ENCODE measurements around the gene SPRR4. TPM values are rescaled to one million over a fixed set of nuclear protein-coding genes. Genes with fewer than 3 reads are reported as not detected.

The SPRR4 gene
- total and polyA plus RNA-seq, 5 donors from 2014 or later = not detected

DNA sequence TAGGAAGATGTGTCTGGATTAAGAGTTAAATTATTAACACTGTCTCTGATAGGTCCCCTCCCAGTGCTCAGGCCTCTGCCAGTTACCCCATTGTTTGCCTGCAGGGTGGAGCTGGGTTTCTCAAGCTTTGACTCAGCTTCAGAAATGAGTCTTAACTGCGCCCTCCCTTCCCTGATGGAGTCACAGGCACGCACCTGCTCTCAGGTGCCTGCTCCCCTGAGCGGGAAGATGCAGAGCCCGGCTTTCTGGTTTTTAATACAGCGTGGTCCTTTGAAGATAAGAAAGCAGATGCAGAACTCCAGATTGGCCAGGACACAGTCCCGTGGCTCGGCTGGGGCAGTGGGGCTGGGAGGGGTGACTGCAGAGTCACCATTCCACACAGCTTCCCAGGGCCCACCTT, 3.2 kb upstream of the SPRR4 start:
- Histone ChIP-seq H3K27ac (ENCODE audit: insufficient read depth, low read length, poor library complexity, severe bottlenecking) (no peak overlapping the region), H3K36me3 (ENCODE audit: control insufficient read depth, insufficient read depth, low read length) (no peaks in the 10 kb centered on the region), H3K27me3 (ENCODE audit: control insufficient read depth, insufficient read depth, low read length) (no peaks in the 10 kb centered on the region), H3K4me3 (ENCODE audit: low read depth, low read length) (no peak overlapping the region), H3K4me1 (ENCODE audit: control insufficient read depth, insufficient read depth, low read length, poor library complexity, severe bottlenecking) (no peaks in the 10 kb centered on the region), H3K9me3 (ENCODE audit: control insufficient read depth in 2 of 2, low read length in 2 of 2) (no peaks in the 10 kb centered on the region)
- Mint-ChIP-seq H3K4me1 (no peaks in the 10 kb centered on the region), H3K9me3 (peaks cover 0 to 3% (median 0%) of the 10 kb centered on the region in 7 donors), H3K36me3 (no peaks in the 10 kb centered on the region), H3K27me3 (peaks cover 8% of the 10 kb centered on the region), H3K27ac (no peak overlapping the region), H3K4me3 (no peak overlapping the region)
- peak in 1 of 3 donors; percentile 27 for DNase-seq
- ATAC-seq (ENCODE audit: low read depth in 2 of 2) = no peak

DNA sequence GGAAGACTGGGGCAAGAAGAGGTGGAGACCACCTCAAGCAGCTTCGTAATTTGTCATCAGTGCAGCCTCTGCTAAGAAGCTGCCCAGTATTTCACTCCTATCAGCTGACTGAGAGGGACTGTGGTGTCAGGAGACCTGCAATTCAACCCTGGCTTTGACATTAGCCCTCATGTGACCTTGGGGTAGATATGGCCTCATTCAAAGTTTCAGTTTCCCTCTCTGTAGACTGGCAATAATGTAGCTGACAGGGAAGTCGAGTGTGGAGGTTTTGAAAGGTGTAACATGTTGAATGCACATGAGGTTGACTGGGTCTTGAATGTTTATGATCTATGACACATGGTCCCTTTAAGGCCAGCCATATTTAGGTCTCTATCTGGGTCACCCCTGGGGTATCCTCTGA, 2.2 kb upstream of the SPRR4 start:
- DNase-seq (peak in 1 of 3 donors; percentile 32), ATAC-seq (ENCODE audit: low read depth in 2 of 2) (no peak)
- Histone ChIP-seq H3K27me3 (ENCODE audit: control insufficient read depth, insufficient read depth, low read length) (no peaks in the 10 kb centered on the region), H3K36me3 (ENCODE audit: control insufficient read depth, insufficient read depth, low read length) (no peaks in the 10 kb centered on the region), H3K4me3 (ENCODE audit: low read depth, low read length) (no peak overlapping the region), H3K27ac (ENCODE audit: insufficient read depth, low read length, poor library complexity, severe bottlenecking) (no peak overlapping the region), H3K4me1 (ENCODE audit: control insufficient read depth, insufficient read depth, low read length, poor library complexity, severe bottlenecking) (no peaks in the 10 kb centered on the region), H3K9me3 (ENCODE audit: control insufficient read depth in 2 of 2, low read length in 2 of 2) (no peaks in the 10 kb centered on the region)
- no peak overlapping the region for H3K27ac Mint-ChIP-seq
- H3K9me3 Mint-ChIP-seq = peaks cover 0 to 3% (median 0%) of the 10 kb centered on the region in 7 donors
- H3K27me3 Mint-ChIP-seq = peaks cover 8% of the 10 kb centered on the region
- H3K36me3 Mint-ChIP-seq = no peaks in the 10 kb centered on the region
- H3K4me3 Mint-ChIP-seq = no peak overlapping the region
- H3K4me1 Mint-ChIP-seq = no peaks in the 10 kb centered on the region

- H3K36me3 ChIP-seq (ENCODE audit: control insufficient read depth, insufficient read depth, low read length) = no peaks in the 10 kb centered on the region
Observed at GRCh38 chr1:152969036-152969435, 1.4 kb upstream of the SPRR4 start.

GRCh38 chr1:152972196-152972886, 1.9 kb downstream of the SPRR4 start:
- Histone ChIP-seq H3K4me1 (ENCODE audit: control insufficient read depth, insufficient read depth, low read length, poor library complexity, severe bottlenecking) (no peaks in the 10 kb centered on the region), H3K4me3 (ENCODE audit: low read depth, low read length) (no peak overlapping the region), H3K36me3 (ENCODE audit: control insufficient read depth, insufficient read depth, low read length) (no peaks in the 10 kb centered on the region), H3K27me3 (ENCODE audit: control insufficient read depth, insufficient read depth, low read length) (no peaks in the 10 kb centered on the region), H3K9me3 (ENCODE audit: control insufficient read depth in 2 of 2, low read length in 2 of 2) (no peaks in the 10 kb centered on the region), H3K27ac (ENCODE audit: insufficient read depth, low read length, poor library complexity, severe bottlenecking) (no peak overlapping the region)
- Mint-ChIP-seq H3K27ac (no peak overlapping the region), H3K4me1 (no peaks in the 10 kb centered on the region), H3K36me3 (no peaks in the 10 kb centered on the region), H3K4me3 (no peak overlapping the region), H3K27me3 (peaks cover 11% of the 10 kb centered on the region), H3K9me3 (peaks cover 0 to 3% (median 0%) of the 10 kb centered on the region in 7 donors)
- ATAC-seq (ENCODE audit: low read depth in 2 of 2) (no peak), DNase-seq (no peak)

More at GRCh38 chr1:152969036-152969435, 1.4 kb upstream of the SPRR4 start:
- no peak overlapping the region for H3K4me3 Mint-ChIP-seq
- ATAC-seq (ENCODE audit: low read depth in 2 of 2) (no peak), DNase-seq (no peak)
- Histone ChIP-seq H3K27me3 (ENCODE audit: control insufficient read depth, insufficient read depth, low read length) (no peaks in the 10 kb centered on the region), H3K27ac (ENCODE audit: insufficient read depth, low read length, poor library complexity, severe bottlenecking) (no peak overlapping the region), H3K9me3 (ENCODE audit: control insufficient read depth in 2 of 2, low read length in 2 of 2) (no peaks in the 10 kb centered on the region), H3K4me3 (ENCODE audit: low read depth, low read length) (no peak overlapping the region), H3K4me1 (ENCODE audit: control insufficient read depth, insufficient read depth, low read length, poor library complexity, severe bottlenecking) (no peaks in the 10 kb centered on the region)
- no peak overlapping the region for H3K27ac Mint-ChIP-seq
- no peaks in the 10 kb centered on the region for H3K36me3 Mint-ChIP-seq
- peaks cover 4% of the 10 kb centered on the region for H3K27me3 Mint-ChIP-seq
- H3K4me1 Mint-ChIP-seq = no peaks in the 10 kb centered on the region
- H3K9me3 Mint-ChIP-seq = peaks cover 0 to 3% (median 0%) of the 10 kb centered on the region in 7 donors

- Histone ChIP-seq H3K36me3 (ENCODE audit: control insufficient read depth, insufficient read depth, low read length) (no peaks in the 10 kb centered on the region), H3K27ac (ENCODE audit: insufficient read depth, low read length, poor library complexity, severe bottlenecking) (no peak overlapping the region), H3K4me3 (ENCODE audit: low read depth, low read length) (no peak overlapping the region), H3K4me1 (ENCODE audit: control insufficient read depth, insufficient read depth, low read length, poor library complexity, severe bottlenecking) (no peaks in the 10 kb centered on the region), H3K9me3 (ENCODE audit: control insufficient read depth in 2 of 2, low read length in 2 of 2) (no peaks in the 10 kb centered on the region), H3K27me3 (ENCODE audit: control insufficient read depth, insufficient read depth, low read length) (peaks cover 3% of the 10 kb centered on the region)
- DNase-seq (no peak), ATAC-seq (ENCODE audit: low read depth in 2 of 2) (no peak)
- H3K4me1 Mint-ChIP-seq = no peaks in the 10 kb centered on the region
- no peak overlapping the region for H3K27ac Mint-ChIP-seq
- H3K4me3 Mint-ChIP-seq = no peak overlapping the region
- no peaks in the 10 kb centered on the region for H3K36me3 Mint-ChIP-seq
- H3K9me3 Mint-ChIP-seq = peaks cover 0 to 3% (median 0%) of the 10 kb centered on the region in 7 donors
- peaks cover 28% of the 10 kb centered on the region for H3K27me3 Mint-ChIP-seq
Observed at GRCh38 chr1:152976688-152977087, 6.2 kb downstream of the SPRR4 start.

- Mint-ChIP-seq H3K4me1 (no peaks in the 10 kb centered on the region), H3K4me3 (no peak overlapping the region), H3K27me3 (peaks cover 28% of the 10 kb centered on the region), H3K36me3 (no peaks in the 10 kb centered on the region), H3K27ac (no peak overlapping the region), H3K9me3 (peaks cover 0 to 3% (median 0%) of the 10 kb centered on the region in 7 donors)
- Histone ChIP-seq H3K36me3 (ENCODE audit: control insufficient read depth, insufficient read depth, low read length) (no peaks in the 10 kb centered on the region), H3K4me1 (ENCODE audit: control insufficient read depth, insufficient read depth, low read length, poor library complexity, severe bottlenecking) (no peaks in the 10 kb centered on the region), H3K9me3 (ENCODE audit: control insufficient read depth in 2 of 2, low read length in 2 of 2) (no peaks in the 10 kb centered on the region), H3K4me3 (ENCODE audit: low read depth, low read length) (no peak overlapping the region), H3K27me3 (ENCODE audit: control insufficient read depth, insufficient read depth, low read length) (peaks cover 3% of the 10 kb centered on the region), H3K27ac (ENCODE audit: insufficient read depth, low read length, poor library complexity, severe bottlenecking) (no peak overlapping the region)
- DNase-seq = no peak
- no peak for ATAC-seq (ENCODE audit: low read depth in 2 of 2)
Observed at GRCh38 chr1:152977614-152978013, 7.2 kb downstream of the SPRR4 start.

DNA sequence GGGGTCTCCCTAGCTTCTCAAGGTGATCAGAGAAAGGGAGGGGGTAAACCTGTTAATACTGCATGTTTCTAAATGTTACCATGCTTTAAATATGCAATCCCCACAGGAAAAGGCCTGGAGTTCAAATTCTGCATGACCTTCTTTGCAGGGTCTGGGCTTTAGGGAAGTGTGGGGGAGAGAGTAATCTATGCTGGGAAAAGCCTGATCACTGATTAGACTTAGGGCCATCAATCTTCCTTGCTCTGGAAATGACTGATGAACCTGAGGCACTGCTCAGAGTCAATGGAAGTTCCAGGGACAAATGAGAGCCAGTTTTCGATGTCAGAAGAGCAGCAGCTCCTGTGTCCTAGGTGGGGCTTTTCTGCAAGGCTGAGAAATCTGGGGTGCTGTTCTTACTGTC, 10.2 kb downstream of the SPRR4 start:
- H3K27me3 Mint-ChIP-seq = peaks cover 32% of the 10 kb centered on the region
- no peak overlapping the region for H3K27ac Mint-ChIP-seq
- no peak overlapping the region for H3K27ac ChIP-seq (ENCODE audit: insufficient read depth, low read length, poor library complexity, severe bottlenecking)
- peaks cover 3% of the 10 kb centered on the region for H3K27me3 ChIP-seq (ENCODE audit: control insufficient read depth, insufficient read depth, low read length)
- no peak overlapping the region for H3K4me3 Mint-ChIP-seq
- DNase-seq = no peak
- ATAC-seq (ENCODE audit: low read depth in 2 of 2) = no peak
- no peaks in the 10 kb centered on the region for H3K4me1 Mint-ChIP-seq
- no peaks in the 10 kb centered on the region for H3K36me3 Mint-ChIP-seq
- no peaks in the 10 kb centered on the region for H3K36me3 ChIP-seq (ENCODE audit: control insufficient read depth, insufficient read depth, low read length)
- no peaks in the 10 kb centered on the region for H3K9me3 ChIP-seq (ENCODE audit: control insufficient read depth in 2 of 2, low read length in 2 of 2)
- no peak overlapping the region for H3K4me3 ChIP-seq (ENCODE audit: low read depth, low read length)
- H3K4me1 ChIP-seq (ENCODE audit: control insufficient read depth, insufficient read depth, low read length, poor library complexity, severe bottlenecking) = no peaks in the 10 kb centered on the region
- H3K9me3 Mint-ChIP-seq = peaks cover 0 to 3% (median 0%) of the 10 kb centered on the region in 7 donors
